Activated T-helper 1 cell treated with Interleukin-2 at 50 U/mL for 16 hours (primary cell): Measurements from ENCODE around the gene AKR1A1.
A peak's percentile ranks its signal among the peaks of the same experiment; 100 is the strongest.
"Not testable (repeated sequence)": the region's sequence is repeated elsewhere in the genome, so short reads cannot be mapped to it uniquely, and the experiment has no call there.

Source experiments
- DNase-seq: peaks from one replicate; pipeline ENCODE4 v3.0.0-alpha.2; 2020; ENCODE audit warnings: low read depth

Gene AKR1A1

DNA sequence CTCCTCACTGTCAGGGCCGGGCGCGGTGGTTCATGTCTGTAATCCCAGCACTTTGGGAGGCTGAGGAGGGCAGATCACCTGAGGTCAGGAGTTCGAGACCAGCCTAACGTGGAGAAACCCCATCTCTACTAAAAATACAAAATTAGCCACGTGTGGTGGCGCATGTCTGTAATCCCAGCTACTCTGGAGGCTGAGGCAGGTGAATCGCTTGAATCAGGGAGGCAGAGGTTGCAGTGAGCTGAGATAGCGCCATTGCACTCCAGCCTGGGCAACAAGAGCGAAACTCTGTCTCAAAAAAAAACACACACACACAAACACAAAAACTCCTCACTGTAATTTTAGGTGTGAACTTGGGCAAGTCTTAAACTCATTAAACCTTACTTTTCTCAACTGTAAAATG is 26.7 kb upstream of the AKR1A1 start:
- DNase-seq, result not testable (repeated sequence)

DNA sequence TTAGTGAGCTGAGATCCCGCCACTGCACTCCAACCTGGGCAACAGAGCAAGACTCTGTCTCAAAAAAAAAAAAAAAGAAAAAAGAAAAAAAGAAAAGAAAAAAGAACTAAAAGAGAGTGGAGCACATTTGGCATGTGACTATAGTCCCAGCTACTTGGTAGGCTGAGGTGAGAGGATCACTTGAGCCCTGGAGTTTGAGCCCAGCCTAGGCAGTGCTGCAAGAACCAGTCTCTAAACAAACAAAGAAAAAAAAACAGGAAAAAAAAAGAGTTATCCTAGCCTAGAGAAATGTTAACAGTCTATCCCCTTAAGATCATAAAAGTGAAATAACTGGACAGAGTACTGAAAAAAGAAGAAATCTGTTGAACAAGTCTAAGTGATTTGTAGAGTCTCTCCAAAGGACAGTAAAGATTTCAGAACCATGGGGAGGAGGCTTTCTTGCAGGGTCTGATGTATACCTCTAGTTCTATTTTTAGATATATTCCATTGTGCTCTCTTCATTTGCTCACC is 24.4 kb upstream of the AKR1A1 start:
- no peak for DNase-seq

DNA sequence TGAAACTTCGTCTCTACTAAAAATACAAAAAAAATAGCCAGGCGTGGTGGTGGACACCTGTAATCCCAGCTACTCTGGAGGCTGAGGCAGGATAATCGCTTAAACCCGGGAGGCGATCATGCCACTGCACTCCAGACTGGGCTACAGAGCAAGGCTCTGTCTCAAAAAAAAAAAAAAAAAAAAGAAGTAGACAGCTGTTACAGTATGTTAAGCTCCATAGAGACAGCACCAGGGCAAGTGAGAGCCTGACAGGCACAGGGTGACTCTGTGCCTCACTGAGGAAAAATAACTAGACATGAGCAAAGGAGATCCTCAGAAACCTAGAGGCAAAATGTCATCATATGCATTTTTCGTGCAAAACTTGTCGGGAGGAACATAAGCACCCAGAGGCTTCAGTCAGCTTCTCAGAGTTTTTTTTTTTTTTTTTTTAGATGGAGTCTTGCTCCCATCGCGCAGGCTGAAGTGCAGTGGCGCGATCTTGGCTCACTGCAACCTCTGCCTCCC is 19.9 kb upstream of the AKR1A1 start:
- DNase-seq, result no peak

GRCh38 chr1:45531873-45532272 is 18.8 kb upstream of the AKR1A1 start:
- no peak for DNase-seq

DNA sequence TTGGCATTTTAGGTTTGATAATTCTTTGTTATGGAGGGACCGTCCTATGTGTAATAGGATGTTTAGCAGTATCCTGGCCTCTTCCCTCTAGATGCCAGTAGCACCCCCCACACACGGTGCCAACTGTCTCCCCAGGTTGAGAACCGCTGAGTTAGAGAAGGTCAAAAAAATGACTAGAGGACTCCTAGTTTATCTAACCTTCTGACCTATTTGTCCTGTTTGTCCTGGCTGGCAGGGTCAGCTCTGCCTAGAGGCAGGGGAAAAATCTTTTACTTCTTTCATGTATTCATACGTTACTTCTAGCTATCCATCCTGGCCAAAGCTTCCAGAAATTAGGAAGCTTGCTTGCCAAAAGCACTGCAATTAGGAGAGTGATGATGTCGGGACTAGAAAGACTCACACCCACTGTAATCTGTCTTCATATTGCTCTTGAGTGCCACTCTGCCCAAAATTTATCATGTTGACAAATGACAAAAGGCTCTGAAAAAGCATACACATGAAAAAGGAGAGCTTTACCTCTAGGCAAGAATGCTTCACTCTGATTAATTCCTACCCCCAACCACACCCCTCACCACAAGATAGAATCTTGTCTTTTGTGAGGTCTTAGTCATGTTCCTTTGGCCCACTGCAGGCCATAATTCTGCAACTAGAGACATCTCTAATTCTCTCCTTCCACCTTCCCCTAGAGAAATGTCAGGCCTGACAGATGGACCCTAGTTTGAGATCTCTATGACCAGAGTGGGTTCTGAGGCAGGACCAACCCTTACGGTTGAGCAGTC is 14.4 kb upstream of the AKR1A1 start:
- DNase-seq, result no peak

- DNase-seq, result no peak
Measured at GRCh38 chr1:45536886-45537285, 13.7 kb upstream of the AKR1A1 start.

GRCh38 chr1:45541193-45541592 is 9.4 kb upstream of the AKR1A1 start:
- no peak for DNase-seq

DNA sequence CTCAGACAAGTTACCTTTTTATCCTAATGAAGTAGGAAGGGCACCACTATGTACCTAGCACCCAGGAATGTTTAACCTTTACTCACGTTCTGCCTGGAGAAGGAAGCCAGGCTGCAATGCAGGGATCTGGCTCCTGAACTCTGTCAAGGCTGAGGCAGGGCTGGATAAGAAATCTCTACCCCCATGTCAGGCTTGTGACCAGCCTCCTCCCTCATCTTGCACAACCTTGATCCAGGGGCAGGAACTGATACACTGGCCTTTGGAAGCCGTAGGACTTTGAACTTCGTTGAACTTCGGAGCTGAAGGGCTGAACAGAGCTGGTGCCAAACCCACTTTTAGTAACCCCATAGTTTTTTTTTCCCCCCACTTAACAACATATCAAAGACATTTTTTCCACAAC is 8.0 kb upstream of the AKR1A1 start:
- no peak for DNase-seq

- DNase-seq, result peak; percentile 47
Measured at GRCh38 chr1:45543581-45544417, 6.8 kb upstream of the AKR1A1 start.

- no peak for DNase-seq
Measured at GRCh38 chr1:45544530-45544929, 6.1 kb upstream of the AKR1A1 start.

DNA sequence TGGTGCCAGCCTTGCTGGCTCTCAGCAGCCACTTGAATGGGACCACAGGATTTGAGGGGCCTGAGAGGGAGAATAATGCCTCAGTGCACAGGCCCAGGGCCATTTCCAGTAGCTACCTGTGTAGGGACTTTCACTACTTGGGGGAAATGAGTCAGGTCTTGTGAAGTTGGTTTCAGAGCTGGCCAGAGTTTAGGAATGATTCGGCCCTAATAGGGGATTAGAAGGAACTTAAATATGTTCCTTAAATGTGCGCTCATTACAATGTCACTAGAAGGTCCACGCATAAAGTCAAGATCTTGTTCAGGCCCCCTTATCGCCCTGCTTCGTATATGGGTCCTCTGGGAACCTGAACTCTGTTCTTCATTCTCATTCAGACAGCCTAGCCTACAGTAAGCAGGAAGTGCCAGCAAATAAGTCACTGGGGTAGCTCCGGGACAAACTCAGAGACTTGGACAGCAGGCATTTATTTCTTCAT is 5.6 kb upstream of the AKR1A1 start:
- no peak for DNase-seq

DNA sequence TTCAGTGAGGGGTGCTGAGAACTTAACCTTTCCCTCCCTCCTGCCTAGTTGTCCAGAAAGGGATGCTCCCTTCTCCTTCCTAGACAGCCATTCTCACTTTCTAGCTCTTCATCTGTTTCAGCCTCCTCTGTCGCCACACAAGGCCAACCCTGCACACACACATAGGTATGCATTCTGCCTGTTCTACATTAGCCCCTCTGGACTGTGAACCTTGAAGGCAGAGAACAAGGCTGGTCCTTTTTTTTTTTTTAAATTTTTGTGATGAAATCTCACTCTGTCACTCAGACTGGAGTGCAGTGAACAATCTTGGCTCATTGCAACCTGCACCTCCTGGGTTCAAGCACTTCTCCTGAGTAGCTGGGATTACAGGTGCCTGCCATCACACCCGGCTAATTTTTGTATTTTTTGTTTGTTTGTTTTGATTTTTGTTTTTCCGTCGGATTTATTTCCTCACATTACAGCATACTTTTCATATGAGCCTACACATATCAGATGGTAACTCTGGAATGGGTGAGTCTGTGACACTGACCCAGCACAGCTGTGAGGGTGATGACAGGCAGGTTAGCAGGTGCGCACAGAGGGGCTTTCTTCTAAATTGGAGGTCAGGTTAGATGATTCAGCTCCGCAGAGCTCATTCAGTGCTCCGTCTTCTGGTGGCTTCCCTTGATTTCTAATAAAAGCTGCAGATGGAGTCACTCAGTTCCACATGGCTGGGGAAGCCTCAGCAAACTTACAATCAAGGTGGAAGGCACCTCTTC is 4.9 kb upstream of the AKR1A1 start:
- DNase-seq, result no peak

GRCh38 chr1:45551684-45552083 is 1.1 kb downstream of the AKR1A1 start:
- no peak for DNase-seq

GRCh38 chr1:45552331-45552730 is 1.7 kb downstream of the AKR1A1 start:
- DNase-seq, result no peak

DNA sequence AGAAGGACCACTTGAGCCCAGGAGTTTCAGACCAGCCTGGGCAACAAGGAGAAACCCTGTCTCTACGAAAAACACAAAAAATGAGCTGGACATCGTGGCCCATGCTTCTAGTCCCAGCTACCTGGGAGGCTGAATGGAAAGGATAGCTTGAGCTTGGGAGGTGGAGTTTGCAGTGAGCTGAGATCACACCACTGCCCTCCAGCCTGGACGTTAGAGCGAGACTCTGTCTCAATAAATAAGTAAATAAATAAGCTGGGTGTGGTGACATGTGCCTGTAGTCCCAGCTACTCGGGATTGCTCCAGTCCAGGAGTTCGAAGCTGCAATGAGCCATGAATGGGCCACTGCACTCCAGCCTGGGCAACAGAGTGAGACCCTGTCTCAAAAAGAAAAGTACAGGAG is 3.6 kb downstream of the AKR1A1 start:
- no peak for DNase-seq

DNA sequence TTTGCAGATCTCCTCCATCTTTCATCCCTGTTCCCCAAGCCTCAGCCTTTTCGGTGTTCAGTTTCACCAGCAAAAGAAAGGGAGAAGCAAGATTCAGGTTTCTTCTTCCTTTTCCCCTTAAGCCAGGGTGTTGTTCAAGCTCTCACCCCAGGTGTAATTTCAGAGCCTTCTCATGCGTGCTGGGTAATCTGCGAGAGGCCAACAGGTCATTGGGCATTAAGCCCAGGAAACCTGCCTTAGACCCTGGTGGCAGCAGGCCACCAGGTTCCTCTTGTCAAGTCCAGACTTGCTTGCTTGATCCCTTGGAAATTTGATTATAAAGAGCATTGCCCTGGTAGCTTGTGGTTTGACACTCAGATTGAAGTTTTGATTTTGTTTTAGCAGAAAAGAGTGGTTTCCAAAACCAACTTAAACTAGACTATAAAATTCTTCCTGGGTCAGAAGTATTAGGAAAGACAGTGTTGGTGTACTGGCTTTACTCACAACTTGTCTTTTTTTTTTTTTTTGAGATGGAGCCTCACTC is 6.9 kb downstream of the AKR1A1 start:
- DNase-seq, result no peak

DNA sequence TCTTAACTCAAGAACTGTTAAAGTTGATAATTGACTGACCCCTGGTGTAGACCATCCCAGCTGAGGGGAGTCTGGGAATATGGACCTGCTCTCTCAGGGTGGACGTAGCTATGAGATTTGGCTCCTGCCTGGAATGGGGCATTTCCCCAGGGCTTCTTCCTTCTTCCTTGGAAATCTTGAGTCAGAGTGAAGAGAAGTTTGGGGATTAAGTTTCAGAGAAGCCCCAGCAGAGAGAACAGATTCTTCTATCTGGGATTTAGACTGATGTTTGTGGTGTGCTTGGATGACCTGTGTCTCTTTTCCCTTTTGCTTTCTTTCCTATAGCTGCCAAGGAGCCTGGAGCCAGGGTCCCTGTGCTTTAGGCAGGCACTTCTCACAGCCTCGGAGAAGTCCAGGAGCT is 13.2 kb downstream of the AKR1A1 start:
- no peak for DNase-seq

DNA sequence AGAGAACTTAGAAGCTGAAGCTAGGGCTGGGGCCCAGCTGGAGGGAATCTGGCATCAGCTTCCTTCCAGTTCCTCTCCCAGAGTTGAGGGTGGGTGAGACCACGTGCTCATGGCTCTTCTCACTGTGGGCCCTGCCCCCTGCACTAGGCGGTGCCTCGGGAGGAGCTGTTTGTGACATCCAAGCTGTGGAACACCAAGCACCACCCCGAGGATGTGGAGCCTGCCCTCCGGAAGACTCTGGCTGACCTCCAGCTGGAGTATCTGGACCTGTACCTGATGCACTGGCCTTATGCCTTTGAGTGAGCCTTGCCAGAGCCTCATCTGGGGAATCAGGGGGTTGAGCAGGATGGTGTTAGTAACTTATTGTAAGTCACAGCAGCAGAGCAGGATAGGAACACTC is 16.1 kb downstream of the AKR1A1 start:
- DNase-seq, result no peak

DNA sequence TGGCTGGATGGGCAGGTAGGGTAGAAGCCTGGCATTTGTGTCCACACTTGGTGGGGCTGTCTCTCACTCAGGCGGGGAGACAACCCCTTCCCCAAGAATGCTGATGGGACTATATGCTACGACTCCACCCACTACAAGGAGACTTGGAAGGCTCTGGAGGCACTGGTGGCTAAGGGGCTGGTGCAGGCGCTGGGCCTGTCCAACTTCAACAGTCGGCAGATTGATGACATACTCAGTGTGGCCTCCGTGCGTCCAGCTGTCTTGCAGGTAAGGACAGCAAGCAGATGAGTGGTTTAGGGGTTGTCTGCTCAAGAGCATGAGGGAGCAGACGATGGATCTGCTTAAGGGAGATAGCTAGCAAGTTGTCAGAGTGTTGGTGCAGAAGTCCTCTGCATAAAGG is 17.3 kb downstream of the AKR1A1 start:
- no peak for DNase-seq

DNA sequence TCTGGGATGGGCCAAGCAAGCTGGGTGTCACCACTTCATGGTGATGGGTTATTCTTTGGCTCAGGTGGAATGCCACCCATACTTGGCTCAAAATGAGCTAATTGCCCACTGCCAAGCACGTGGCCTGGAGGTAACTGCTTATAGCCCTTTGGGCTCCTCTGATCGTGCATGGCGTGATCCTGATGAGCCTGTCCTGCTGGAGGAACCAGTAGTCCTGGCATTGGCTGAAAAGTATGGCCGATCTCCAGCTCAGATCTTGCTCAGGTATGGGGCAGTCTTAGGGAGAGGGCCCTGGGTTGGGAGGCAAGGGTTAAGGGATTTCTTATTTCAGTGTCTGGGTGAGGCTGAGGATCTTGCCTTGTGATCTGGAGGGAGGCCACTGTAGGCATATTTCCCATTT is 17.8 kb downstream of the AKR1A1 start:
- DNase-seq, result no peak

DNA sequence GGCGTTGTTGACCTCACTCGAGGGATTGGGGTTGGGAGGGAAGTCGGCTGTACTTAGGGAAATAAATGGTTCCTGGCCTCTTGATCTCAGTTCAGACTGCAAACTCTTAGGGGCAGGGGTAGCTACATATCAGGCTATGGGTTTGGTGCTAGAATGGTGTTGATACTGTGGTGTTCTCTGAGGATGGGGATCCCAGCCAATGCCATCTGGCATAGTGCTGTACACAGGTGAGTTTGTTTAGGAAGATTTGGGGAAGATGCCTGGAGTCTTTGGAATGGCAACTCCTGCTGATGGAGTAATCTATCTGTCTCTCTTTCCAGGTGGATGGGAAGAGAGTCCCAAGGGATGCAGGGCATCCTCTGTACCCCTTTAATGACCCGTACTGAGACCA is 18.9 kb downstream of the AKR1A1 start:
- no peak for DNase-seq
